Gastrocnemius medialis (tissue), 4 donors: ENCODE results near the gene ARHGEF7. TPM values are rescaled to one million over a fixed set of nuclear protein-coding genes. Genes with fewer than 3 reads are reported as not detected.

ENCODE experiments used
- ATAC-seq, 2 donors: fragments of 150-250 bp; one replicate each; pipeline ENCODE4 v1.9.1; 2016
- DNase-seq, 2 donors: peaks; one replicate each; pipeline ENCODE4 v3.0.0-alpha.2; 2019
- H3K27ac ChIP-seq, 4 donors: fragments of 200-600 bp; sonication (generic); 1 replicate in 1 of 4; 2 replicates in 3 of 4; pipeline ENCODE4 v1.5.1; 2016 to 2018; ENCODE audit warnings: mild to moderate bottlenecking in 2 of 4, moderate library complexity in 1 of 4
- H3K27me3 ChIP-seq, 3 donors: fragments of 200-600 bp; sonication (generic) in 2 of 3; 1 replicate in 1 of 3; 2 replicates in 2 of 3; pipeline versions ENCODE4 v1.5.1 to v1.6.0; 2016 to 2019; ENCODE audit warnings: mild to moderate bottlenecking in 1 of 3, moderate library complexity in 1 of 3
- H3K36me3 ChIP-seq, 2 donors: fragments of 200-600 bp; sonication (generic) in 1 of 2; one replicate each; pipeline ENCODE4 v1.5.1; 2017 to 2018
- H3K4me1 ChIP-seq, 2 donors: fragments of 200-600 bp; sonication (generic) in 1 of 2; one replicate each; pipeline ENCODE4 v1.5.1; 2016 to 2017; ENCODE audit warnings: mild to moderate bottlenecking in 2 of 2
- H3K4me3 ChIP-seq, 4 donors: fragments of 200-600 bp; sonication (generic) in 3 of 4; 1 replicate in 1 of 4; 2 replicates in 3 of 4; pipeline ENCODE4 v1.5.1; 2016 to 2019; ENCODE audit warnings: mild to moderate bottlenecking in 2 of 4
- H3K9me3 ChIP-seq, 3 donors: fragments of 200-600 bp; sonication (generic) in 2 of 3; 1 replicate in 1 of 3; 2 replicates in 2 of 3; pipeline ENCODE4 v1.5.1; 2016 to 2019
- POLR2A ChIP-seq, 2 donors: fragments of 450-650 bp; IDR thresholded peaks; one replicate each; pipeline ENCODE4 v1.6.1; 2017; ENCODE audit warnings: antibody characterized with exemption in 2 of 2, mild to moderate bottlenecking in 2 of 2, moderate library complexity in 2 of 2
- in situ Hi-C, 4 donors: fragments of 200-750 bp; cut with MboI; loops; one replicate each; pipeline versions ENCODE4 v1.15.0 to v1.8.0; 2017; ENCODE audit warnings: low sequenced_read_pairs in 4 of 4
- intact Hi-C: fragments of 100-400 bp; cut with DNase I; formaldehyde crosslinking; loops from one replicate; pipeline ENCODE4 v1.15.1; 2023; ENCODE audit warnings: low total_unique reads
- total RNA-seq, 4 donors: library from RNA; depleted of rRNA; stranded (reverse); fragments of >200 nt; gene quantifications; one replicate each; pipeline versions ENCODE4 v1.1.0 to v1.2.3, GENCODE V29; 2016
- TF ChIP-seq, protein P1 (sequence below), 5 experiments: fragments of 450-650 bp in 3 of 5; fragments of 200-600 bp in 2 of 5; sonication (generic) in 2 of 5; IDR thresholded peaks in 4 of 5; conservative IDR thresholded peaks in 1 of 5; 1 replicate in 4 of 5; 2 replicates in 1 of 5; pipeline ENCODE4 v1.5.1; 2016 to 2019; ENCODE audit warnings: antibody characterized with exemption in 5 of 5, mild to moderate bottlenecking in 3 of 5, moderate library complexity in 3 of 5

The ARHGEF7 gene
- total RNA-seq, 4 donors from 2014 or later, result 24.5 to 56.9 (median 31.3) TPM

DNA sequence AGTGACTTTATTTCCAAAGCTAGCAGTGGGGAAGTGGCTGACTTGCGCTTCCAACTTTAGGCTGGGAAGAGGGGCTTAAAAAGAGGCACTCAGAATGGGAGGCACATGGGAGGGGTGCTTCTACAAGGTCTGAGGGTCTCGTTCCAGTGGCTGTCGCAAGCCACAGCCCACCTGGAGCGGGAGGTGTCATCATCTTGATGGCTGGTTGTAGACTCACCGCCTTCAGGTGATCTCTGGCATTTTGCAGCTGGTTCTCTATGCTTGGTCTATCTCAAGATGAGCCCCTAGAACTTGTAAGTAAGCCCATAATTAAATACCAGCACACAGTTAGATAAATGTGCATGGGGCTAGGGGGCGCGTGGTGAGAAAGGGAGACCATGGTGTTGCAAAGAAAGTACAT lies 214.5 kb downstream of the ARHGEF7 start:
- in situ Hi-C loops (no loop called here), intact Hi-C loops (no loop called here)
- Histone ChIP-seq H3K9me3 (no peaks in the 10 kb centered on the region), H3K27ac (no peak overlapping the region), H3K27me3 (no peaks in the 10 kb centered on the region), H3K4me3 (no peak overlapping the region), H3K4me1 (no peaks in the 10 kb centered on the region), H3K36me3 (no peaks in the 10 kb centered on the region)
- DNase-seq (no peak), ATAC-seq (no peak)
- no peak for TF ChIP-seq POLR2A (IDR thresholded peaks at IDR 0.05)
- TF ChIP-seq, protein P1, sequence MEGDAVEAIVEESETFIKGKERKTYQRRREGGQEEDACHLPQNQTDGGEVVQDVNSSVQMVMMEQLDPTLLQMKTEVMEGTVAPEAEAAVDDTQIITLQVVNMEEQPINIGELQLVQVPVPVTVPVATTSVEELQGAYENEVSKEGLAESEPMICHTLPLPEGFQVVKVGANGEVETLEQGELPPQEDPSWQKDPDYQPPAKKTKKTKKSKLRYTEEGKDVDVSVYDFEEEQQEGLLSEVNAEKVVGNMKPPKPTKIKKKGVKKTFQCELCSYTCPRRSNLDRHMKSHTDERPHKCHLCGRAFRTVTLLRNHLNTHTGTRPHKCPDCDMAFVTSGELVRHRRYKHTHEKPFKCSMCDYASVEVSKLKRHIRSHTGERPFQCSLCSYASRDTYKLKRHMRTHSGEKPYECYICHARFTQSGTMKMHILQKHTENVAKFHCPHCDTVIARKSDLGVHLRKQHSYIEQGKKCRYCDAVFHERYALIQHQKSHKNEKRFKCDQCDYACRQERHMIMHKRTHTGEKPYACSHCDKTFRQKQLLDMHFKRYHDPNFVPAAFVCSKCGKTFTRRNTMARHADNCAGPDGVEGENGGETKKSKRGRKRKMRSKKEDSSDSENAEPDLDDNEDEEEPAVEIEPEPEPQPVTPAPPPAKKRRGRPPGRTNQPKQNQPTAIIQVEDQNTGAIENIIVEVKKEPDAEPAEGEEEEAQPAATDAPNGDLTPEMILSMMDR (IDR thresholded peaks at IDR 0.05 in 4 of 5, conservative IDR thresholded peaks at IDR 0.05 in 1 of 5), result no peak

DNA sequence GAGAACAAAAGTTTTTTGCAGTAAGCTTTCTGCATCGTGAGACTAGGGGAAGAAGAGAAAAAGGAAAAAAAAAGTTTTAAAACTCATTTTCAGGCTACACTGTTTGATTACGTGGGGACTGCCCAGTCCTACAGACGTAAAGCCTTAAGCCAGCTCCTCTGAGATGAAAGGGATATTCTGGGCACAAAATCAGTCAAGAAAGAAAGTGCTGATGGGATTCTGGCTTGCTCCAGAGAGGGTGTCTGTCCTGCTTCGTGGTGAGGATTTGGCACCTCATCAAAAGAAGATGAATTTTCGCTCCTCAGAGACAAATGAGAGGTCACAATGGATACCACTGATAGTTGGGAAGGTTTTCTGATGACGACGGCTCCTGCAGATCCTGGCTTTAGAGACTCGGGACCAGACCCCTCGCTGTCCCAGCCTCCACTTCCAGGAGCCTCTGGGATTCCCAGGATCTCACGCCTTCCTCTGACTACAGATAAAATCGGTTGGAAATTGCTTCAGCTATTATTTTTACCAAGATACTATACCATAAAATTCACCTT lies 215.0 kb downstream of the ARHGEF7 start:
- DNase-seq, result no peak
- in situ Hi-C loops (no loop called here), intact Hi-C loops (no loop called here)
- TF ChIP-seq POLR2A (IDR thresholded peaks at IDR 0.05), result no peak
- TF ChIP-seq, protein P1 (IDR thresholded peaks at IDR 0.05 in 4 of 5, conservative IDR thresholded peaks at IDR 0.05 in 1 of 5), result no peak
- Histone ChIP-seq H3K27ac (no peak overlapping the region), H3K4me1 (no peaks in the 10 kb centered on the region), H3K4me3 (no peak overlapping the region), H3K27me3 (no peaks in the 10 kb centered on the region), H3K36me3 (no peaks in the 10 kb centered on the region), H3K9me3 (no peaks in the 10 kb centered on the region)
- no peak for ATAC-seq

DNA sequence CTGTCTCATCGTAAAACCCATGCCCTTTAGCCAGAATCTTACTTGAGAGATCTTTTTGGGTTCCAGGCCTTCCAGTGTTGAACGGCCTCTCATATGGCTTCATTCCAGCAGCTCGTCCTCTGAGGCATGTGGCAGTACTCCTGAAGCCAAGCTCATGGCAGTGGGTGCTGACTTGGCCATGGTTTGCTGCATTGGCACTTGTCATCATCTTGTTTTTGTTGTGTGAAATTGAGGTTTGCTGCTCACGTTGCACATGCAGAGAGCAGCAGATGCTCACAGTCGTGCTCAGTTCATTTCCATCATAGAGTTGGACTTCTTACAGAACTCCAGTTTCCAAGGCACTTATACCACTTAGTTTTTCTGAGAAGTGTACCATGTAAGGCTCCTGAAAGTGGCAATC lies 220.2 kb downstream of the ARHGEF7 start:
- DNase-seq, result no peak
- Histone ChIP-seq H3K27me3 (no peaks in the 10 kb centered on the region), H3K4me1 (no peaks in the 10 kb centered on the region), H3K9me3 (no peaks in the 10 kb centered on the region), H3K27ac (no peak overlapping the region), H3K36me3 (no peaks in the 10 kb centered on the region), H3K4me3 (no peak overlapping the region)
- in situ Hi-C loops (no loop called here), intact Hi-C loops (no loop called here)
- ATAC-seq, result no peak
- TF ChIP-seq, protein P1 (IDR thresholded peaks at IDR 0.05 in 4 of 5, conservative IDR thresholded peaks at IDR 0.05 in 1 of 5), result no peak
- TF ChIP-seq POLR2A (IDR thresholded peaks at IDR 0.05), result no peak

DNA sequence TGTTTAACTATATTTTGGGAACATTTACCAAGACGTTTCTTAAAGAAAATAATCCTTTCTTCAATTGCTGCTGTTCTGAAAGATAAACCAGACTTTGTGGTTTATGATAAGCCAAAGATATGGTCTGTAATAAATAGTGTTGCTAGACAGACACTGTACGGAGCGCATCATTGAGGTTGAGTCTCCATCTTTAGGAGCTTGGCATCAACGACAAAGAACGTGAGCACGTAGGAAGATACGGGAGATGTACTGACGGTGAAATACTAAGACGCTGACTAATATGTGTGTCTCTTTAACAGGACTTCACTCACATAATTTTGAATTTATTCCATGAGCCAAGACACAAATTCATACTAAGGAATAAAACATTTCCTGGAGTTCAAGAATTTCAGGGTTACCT lies 221.6 kb downstream of the ARHGEF7 start:
- no peaks in the 10 kb centered on the region for H3K36me3 ChIP-seq
- TF ChIP-seq, protein P1 (IDR thresholded peaks at IDR 0.05 in 4 of 5, conservative IDR thresholded peaks at IDR 0.05 in 1 of 5), result no peak
- no peak for TF ChIP-seq POLR2A (IDR thresholded peaks at IDR 0.05)
- DNase-seq (no peak), ATAC-seq (no peak)
- H3K4me3 ChIP-seq, result no peak overlapping the region
- H3K27me3 ChIP-seq, result no peaks in the 10 kb centered on the region
- in situ Hi-C loops (no loop called here), intact Hi-C loops (no loop called here)
- no peaks in the 10 kb centered on the region for H3K4me1 ChIP-seq
- no peak overlapping the region for H3K27ac ChIP-seq
- H3K9me3 ChIP-seq, result no peaks in the 10 kb centered on the region

DNA sequence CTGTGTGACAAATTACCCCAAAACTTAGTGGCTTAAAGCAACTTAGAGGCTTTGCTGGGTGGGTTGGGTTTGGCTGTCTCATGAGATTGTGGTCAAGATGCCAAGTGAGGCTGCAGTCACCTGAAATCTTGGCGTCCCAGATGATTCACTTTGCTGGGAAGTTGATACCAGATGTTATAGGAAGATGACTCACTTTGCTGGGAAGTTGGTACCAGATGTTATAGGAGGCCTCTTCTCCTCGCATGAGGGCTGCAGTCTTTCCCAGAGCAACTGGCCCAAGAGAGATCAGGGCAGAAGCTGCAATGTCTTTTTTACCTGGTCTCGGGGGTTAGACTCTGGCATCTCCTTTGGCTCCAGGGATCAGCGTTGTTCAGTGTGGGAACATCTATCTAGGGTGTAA lies 222.1 kb downstream of the ARHGEF7 start:
- no peaks in the 10 kb centered on the region for H3K9me3 ChIP-seq
- ATAC-seq (no peak), DNase-seq (no peak)
- intact Hi-C loops (no loop called here), in situ Hi-C loops (no loop called here)
- no peaks in the 10 kb centered on the region for H3K4me1 ChIP-seq
- H3K4me3 ChIP-seq, result no peak overlapping the region
- H3K36me3 ChIP-seq, result no peaks in the 10 kb centered on the region
- no peak overlapping the region for H3K27ac ChIP-seq
- H3K27me3 ChIP-seq, result no peaks in the 10 kb centered on the region
- TF ChIP-seq, protein P1 (IDR thresholded peaks at IDR 0.05 in 4 of 5, conservative IDR thresholded peaks at IDR 0.05 in 1 of 5), result no peak
- no peak for TF ChIP-seq POLR2A (IDR thresholded peaks at IDR 0.05)
